ENCODE results near the gene ZDHHC21.
"Not testable (repeated sequence)": the region's sequence is repeated elsewhere in the genome, so short reads cannot be mapped to it uniquely, and the experiment has no call there.

ZDHHC21 gene

GRCh38 chr9:14682616-14683015 is 10.6 kb downstream of the ZDHHC21 start:
- DNase-seq (ENCODE audit: low spot score) = not testable (repeated sequence)

GRCh38 chr9:14678776-14679175 is 14.5 kb downstream of the ZDHHC21 start:
- DNase-seq (ENCODE audit: low spot score) = no peak

GRCh38 chr9:14677872-14678271 is 15.4 kb downstream of the ZDHHC21 start:
- DNase-seq (ENCODE audit: low spot score) = no peak

- no peak for DNase-seq (ENCODE audit: low spot score)
Measured at GRCh38 chr9:14677396-14677795, 15.8 kb downstream of the ZDHHC21 start.

GRCh38 chr9:14674630-14675029 is 18.6 kb downstream of the ZDHHC21 start:
- DNase-seq (ENCODE audit: low spot score) = no peak

GRCh38 chr9:14671377-14671776 is 21.9 kb downstream of the ZDHHC21 start:
- DNase-seq (ENCODE audit: low spot score) = no peak

- DNase-seq (ENCODE audit: low spot score) = no peak
Measured at GRCh38 chr9:14670718-14671117, 22.5 kb downstream of the ZDHHC21 start.

GRCh38 chr9:14664022-14664421 is 29.2 kb downstream of the ZDHHC21 start:
- not testable (repeated sequence) for DNase-seq (ENCODE audit: low spot score)

- no peak for DNase-seq (ENCODE audit: low spot score)
Measured at GRCh38 chr9:14662060-14662453, 31.2 kb downstream of the ZDHHC21 start.

- no peak for DNase-seq (ENCODE audit: low spot score)
Measured at GRCh38 chr9:14661421-14662059, 31.7 kb downstream of the ZDHHC21 start.

- no peak for DNase-seq (ENCODE audit: low spot score)
Measured at GRCh38 chr9:14660721-14661120, 32.5 kb downstream of the ZDHHC21 start.

GRCh38 chr9:14654932-14655331 is 38.3 kb downstream of the ZDHHC21 start:
- DNase-seq (ENCODE audit: low spot score) = no peak

GRCh38 chr9:14653511-14653910 is 39.7 kb downstream of the ZDHHC21 start:
- DNase-seq (ENCODE audit: low spot score) = no peak

GRCh38 chr9:14652729-14653377 is 40.4 kb downstream of the ZDHHC21 start:
- no peak for DNase-seq (ENCODE audit: low spot score)

- no peak for DNase-seq (ENCODE audit: low spot score)
Measured at GRCh38 chr9:14650596-14650995, 42.6 kb downstream of the ZDHHC21 start.

GRCh38 chr9:14645648-14646047 is 47.6 kb downstream of the ZDHHC21 start:
- DNase-seq (ENCODE audit: low spot score) = no peak

GRCh38 chr9:14640967-14641366 is 52.3 kb downstream of the ZDHHC21 start:
- no peak for DNase-seq (ENCODE audit: low spot score)

- no peak for DNase-seq (ENCODE audit: low spot score)
Measured at GRCh38 chr9:14640294-14640693, 52.9 kb downstream of the ZDHHC21 start.

GRCh38 chr9:14633906-14634565 is 59.2 kb downstream of the ZDHHC21 start:
- no peak for DNase-seq (ENCODE audit: low spot score)

GRCh38 chr9:14633148-14633547 is 60.1 kb downstream of the ZDHHC21 start:
- DNase-seq (ENCODE audit: low spot score) = no peak

GRCh38 chr9:14627513-14627912 is 65.7 kb downstream of the ZDHHC21 start:
- DNase-seq (ENCODE audit: low spot score) = no peak

GRCh38 chr9:14618836-14619420 is 74.3 kb downstream of the ZDHHC21 start:
- DNase-seq (ENCODE audit: low spot score) = no peak
